HG03103 (cell line): ENCODE results near the gene DBNL.

Source experiments
- ATAC-seq: cut with Tn5 transposase; IDR thresholded peaks from one replicate; pipeline ENCODE4 v1.9.1; 2021; ENCODE audit warnings: low read depth; ENCODE audit not compliant: unreplicated experiment

DBNL gene

DNA sequence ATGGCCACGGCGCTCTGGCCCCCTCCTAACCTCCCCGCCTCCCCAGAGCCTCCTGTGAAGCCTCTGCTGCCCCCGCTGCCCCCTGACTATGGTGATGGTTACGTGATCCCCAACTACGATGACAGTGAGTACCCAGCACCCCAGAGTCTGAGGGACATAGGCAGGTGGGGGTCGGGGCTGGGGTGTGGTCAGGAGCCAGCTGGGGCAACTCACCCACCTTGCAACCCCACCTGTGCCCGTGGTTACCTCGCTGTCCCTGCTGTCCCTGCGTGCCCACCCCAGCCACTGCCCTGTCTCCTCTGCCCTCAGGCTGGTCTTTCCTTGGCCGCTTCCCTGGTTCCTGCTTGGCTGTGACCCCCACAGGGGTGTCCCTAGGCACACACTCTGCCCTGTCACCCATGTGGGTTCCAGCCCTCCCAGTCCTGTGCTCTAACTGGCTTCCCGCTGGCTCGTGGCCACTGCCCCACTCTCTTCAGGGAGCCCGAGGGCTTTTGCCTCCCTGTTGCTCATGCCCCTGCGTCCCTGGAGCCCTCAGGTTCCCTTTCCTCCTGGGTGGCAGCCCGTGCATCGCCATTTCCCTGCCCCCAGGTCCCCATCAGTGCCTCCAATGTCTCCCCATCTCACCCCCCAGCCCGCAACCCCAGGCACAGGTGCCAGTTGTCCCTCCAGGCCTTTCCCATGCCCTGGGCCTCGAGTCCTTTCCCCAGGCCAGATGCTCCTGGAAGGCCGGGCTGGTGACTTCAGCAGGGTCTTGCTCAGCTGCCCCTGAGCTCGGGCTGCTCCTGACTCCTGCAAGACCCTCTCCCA, 63.7 kb downstream of the DBNL start:
- ATAC-seq = no peak

- no peak for ATAC-seq
Observed at GRCh38 chr7:44108768-44109750, 64.6 kb downstream of the DBNL start.

DNA sequence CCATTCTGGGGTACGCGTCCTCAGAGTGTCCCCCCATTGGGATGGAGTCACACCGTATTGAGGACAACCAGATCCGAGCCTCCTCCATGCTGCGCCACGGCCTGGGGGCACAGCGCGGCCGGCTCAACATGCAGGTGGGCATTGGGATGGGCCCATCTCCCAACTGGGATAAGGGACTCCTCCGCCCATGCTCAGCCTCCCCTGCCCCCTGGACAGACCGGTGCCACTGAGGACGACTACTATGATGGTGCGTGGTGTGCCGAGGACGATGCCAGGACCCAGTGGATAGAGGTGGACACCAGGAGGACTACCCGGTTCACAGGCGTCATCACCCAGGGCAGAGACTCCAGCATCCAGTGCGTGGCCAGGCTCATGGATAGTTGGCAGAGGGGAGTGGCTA, 65.5 kb downstream of the DBNL start:
- ATAC-seq = no peak

DNA sequence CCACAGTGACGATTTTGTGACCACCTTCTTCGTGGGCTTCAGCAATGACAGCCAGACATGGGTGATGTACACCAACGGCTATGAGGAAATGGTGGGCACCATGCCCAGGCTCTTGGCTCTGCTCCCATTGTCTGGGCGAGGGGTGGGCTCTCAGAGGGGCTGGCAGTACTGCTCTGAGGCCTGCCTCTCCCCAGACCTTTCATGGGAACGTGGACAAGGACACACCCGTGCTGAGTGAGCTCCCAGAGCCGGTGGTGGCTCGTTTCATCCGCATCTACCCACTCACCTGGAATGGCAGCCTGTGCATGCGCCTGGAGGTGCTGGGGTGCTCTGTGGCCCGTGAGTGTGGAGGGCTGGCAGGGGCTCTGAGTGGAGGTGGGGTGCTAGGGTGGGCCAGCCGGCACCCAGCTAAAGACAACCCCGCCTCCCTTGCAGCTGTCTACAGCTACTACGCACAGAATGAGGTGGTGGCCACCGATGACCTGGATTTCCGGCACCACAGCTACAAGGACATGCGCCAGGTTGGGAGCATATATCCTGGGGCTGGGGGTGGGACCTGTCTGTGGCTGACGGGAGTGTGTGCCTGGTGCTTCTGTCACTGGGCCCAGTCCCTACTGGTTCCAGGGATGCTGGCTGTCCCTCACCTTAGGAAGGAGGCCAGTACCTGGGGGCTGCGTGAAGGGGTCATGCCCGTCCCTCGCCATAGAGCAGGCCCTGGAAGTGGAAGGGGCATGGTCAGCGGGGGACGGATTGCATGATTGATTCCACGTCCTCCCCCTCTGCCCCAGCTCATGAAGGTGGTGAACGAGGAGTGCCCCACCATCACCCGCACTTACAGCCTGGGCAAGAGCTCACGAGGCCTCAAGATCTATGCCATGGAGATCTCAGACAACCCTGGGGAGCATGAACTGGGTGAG, 66.5 kb downstream of the DBNL start:
- no peak for ATAC-seq
